HG03159 (cell line): Measurements from ENCODE around the gene TLE6.
"Not testable (repeated sequence)": the region's sequence is repeated elsewhere in the genome, so short reads cannot be mapped to it uniquely, and the experiment has no call there.

Source experiments
- ATAC-seq: cut with Tn5 transposase; IDR thresholded peaks from one replicate; pipeline ENCODE4 v1.9.1; 2021; ENCODE audit warnings: mild to moderate bottlenecking, moderate library complexity; ENCODE audit not compliant: unreplicated experiment

The TLE6 gene

DNA sequence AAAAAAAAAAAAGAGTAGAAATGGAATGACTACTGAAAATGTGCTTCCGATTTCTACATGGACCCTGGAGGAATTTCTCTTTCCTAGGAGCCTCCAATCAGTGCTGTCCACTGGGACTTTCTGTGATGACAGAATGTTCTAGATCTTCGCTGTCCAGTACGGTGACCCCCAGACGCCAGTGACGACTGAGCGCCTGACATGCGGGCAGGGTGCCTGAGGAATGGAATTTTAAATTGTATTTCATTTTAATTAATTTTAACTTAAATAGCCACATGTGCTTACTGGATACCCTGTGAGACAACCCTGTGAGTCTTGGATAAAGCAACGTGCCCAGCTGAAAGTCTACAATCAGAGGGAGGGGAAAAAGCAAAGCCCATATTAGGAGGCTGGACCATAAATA is 4.1 kb upstream of the TLE6 start:
- no peak for ATAC-seq

DNA sequence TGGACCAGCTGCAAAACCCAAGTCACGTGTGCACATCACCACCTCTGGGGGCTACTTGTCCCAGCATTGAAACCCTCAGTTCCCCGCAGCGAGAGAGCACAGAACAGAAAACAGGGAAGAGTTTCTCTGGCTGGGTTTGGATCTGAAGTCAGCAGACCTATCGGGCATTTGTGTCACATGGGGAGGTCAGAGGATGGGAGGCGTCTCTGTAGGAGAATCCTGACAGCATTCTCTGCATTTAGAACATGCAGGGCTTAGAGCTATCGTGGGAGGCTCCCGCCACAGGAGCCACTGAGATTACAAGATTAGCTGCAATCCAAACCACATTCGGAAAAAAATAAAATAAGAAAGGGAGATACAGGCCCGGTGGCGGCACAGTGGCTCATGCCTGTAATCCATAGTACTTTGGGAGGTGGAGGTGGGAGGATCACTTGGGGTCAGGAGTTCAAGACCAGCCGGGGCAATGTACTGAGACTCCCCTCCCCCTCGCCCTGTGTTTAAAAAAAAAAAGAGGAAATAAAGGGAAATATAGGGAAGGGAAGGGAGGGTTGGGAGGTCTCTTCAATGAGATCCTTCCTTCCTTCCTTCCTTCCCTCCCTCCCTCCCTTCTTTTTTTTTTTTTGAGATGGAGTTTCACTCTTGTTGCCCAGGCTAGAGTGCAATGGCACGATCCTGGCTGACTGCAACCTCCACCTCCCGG is 2.9 kb upstream of the TLE6 start:
- ATAC-seq = no peak

DNA sequence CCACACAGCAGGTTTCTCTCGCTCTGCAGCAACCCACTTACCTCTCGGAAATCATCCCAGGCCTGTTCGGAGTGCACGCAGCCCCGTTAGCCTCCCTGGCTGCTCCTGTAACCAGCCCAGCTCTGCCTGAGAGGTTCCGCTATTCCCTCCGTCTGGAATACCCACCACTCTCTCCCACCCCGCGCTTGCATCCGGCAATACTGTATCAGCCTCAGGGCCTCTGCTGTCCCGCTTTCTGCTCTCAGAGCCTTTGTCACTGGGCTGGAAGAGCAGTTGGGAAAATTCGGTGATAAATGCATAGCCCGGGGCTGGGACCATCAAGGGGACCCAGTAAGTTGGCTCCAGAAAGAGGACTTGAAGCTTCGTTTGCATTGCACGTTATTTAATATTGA is 759 bp upstream of the TLE6 start:
- ATAC-seq = no peak

DNA sequence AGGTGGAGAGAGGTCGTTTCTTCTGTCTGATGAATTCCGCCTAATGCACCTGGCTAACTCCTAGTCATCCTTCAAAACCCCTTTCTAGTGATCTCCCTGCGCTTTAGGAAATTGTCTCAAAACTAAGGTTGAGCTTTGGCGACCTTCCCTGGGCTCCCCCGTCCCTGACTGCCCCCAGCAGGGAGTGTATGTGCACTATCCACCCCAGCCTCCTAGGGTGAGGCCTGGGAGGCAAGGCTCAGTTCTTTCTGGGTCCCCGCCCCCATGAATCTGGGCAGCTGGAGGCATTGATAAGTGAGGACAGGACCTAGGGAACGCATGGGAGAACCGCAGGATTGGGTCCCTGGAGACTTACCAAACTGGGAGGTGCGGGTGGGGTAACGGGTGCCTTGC is 378 bp downstream of the TLE6 start:
- ATAC-seq = no peak

DNA sequence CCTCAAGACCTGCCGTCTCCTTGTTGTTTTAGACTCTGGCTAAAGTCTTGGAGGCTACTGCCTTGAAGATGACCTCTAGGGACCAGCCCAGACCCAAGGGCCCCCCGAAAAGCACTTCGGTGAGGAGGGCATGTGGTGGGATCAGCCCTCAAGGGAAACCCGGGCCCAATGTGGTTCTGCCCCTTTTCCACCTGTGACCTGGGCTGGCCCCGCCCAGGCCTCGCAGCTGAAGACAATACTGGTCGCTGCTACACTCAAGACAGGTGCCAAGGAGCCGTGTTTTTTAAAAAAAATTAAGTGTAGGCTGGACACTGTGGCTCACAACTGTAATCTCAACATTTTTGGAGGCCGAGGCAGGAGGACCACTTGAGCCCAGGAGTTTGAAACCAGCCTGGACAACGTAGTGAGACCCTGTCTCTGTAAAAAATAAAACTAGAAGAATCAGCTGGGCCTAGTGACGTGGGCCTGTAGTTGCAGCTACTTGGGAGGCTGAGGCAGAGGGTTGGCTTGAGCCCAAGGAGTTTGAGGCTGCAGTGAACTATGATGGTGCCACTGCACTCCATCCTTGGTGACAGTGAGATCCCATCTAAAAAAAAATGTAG is 903 bp downstream of the TLE6 start:
- no peak for ATAC-seq

DNA sequence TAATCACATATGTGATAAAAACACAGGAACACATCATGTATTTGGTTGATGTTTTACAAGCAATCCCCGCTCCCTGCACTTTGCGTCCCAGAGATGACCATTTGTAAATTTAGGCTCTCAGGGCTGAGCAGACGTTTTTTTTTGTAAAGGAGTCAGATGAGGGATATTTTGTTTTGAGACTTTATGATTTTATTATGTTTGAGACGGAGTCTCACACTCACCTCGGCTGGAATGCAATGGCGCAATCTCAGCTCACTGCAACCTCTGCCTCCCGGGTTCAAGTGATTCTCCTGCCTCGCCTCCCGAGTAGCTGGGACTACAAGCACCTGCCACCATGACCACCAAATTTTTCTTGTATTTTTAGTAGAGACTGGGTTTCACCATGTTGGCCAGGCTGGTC is 1.4 kb downstream of the TLE6 start:
- ATAC-seq = no peak

DNA sequence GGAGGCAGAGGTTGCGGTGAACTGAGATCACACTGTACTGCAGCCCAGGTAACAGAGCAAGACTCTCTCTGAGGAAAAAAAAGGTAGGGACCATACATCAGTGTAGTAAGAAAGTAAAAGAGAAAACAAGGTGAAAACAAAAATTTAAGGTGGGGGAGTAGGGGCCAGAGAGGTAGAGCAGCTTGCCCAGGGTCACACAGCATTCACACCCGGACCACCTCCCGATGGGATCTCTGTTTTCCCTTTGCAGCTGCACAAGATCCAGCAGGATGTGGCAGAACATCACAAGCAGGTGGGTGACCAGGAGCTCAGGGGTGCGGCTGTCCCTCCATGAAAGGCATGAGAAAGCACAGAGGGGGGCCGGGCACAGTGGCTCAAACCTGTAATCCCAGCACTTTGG is 4.5 kb downstream of the TLE6 start:
- no peak for ATAC-seq

DNA sequence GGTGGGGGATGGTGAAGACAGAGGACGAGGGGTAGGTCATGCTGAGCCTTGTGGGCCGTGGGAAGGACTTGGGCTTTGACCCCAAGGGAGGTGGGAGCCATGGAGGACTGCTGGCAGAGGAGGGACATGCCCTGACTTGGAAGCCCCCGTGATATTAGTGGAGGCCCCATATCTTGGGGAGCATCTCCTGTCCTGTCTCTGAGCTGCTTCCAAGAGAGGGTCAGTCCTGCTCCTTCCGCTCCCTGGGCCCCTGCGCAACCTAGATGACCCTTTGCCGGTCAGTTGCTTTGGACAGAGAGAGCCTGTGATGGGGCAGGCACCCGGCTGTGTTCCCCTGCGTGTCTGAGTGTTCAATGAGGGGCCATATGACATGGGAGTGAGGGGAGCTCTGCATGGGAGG is 5.2 kb downstream of the TLE6 start:
- ATAC-seq = no peak

DNA sequence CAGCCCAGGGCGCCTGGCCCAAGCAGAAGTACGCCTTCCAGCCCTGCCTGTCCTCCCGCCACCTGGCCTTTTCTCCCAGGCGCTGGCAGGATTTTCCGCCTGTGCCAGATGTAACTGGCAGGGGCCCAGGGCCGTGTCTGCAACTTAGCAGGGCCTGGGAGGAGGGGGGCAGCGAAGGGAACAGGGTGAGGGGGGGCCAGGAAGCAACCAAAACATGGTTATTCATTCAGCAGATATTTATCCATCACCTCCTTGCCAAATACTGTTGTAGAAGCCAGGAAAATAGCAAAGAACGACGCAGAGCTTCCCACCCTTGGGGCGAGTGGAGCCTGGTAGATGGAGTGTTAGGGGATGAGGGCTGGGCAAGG is 5.6 kb downstream of the TLE6 start:
- no peak for ATAC-seq

DNA sequence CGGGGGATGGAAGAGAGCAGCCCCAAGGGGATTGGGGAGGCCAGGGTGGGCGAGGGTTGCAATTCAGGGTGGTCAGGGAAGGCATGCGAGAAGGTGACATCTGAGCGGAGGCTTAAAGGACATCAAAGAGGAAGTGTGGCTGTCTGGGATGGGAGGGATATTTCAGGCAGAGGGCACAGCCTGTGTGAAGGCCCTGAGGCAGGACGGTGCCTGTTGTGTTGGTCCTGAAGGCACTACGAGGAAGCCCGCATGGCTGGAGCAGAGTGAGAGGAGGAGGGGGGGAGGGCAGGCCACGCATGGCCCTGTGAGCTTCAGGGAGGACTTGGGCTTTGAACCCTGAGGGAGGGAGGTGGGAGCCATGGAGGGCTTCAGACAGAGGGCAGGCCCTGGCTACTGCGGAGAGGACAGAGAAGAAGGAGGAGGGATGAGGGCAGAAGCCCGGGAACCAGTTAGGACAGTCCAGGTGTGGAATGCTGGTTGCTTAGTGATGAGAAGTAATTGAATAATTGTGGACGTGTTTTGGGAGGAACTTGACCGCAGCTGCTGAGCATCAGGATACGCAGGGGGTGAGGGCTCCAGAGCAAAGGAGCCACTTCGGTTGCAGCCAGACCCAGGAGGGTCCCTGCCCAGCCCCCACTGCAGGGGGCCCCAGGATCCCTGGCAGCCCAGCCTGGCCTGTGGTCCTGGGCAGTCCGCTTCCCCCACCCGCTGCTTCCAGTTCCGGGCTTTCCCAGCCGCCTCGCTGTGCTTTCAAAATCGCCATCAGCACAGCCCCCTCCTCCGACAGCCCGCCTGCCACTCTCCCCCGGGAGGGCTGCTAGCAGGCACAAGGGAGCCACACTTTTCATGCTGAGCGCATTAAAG is 6.2 kb downstream of the TLE6 start:
- ATAC-seq = no peak

DNA sequence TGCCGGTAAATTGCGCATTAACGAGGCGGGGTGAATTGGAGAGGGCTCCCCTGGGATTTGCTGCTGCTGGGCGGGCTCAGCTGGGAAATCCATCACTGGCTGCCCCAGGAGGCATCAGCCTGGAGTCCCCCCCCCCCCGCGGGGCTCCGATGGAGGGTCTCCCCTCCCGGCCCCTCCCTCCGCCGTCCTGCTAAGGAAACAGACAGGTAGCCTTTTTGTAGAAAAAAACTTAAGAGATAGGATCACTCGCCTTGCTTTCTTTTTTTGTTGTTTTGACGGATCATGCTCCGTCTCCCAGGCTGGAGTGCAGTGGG is 6.8 kb downstream of the TLE6 start:
- no peak for ATAC-seq

DNA sequence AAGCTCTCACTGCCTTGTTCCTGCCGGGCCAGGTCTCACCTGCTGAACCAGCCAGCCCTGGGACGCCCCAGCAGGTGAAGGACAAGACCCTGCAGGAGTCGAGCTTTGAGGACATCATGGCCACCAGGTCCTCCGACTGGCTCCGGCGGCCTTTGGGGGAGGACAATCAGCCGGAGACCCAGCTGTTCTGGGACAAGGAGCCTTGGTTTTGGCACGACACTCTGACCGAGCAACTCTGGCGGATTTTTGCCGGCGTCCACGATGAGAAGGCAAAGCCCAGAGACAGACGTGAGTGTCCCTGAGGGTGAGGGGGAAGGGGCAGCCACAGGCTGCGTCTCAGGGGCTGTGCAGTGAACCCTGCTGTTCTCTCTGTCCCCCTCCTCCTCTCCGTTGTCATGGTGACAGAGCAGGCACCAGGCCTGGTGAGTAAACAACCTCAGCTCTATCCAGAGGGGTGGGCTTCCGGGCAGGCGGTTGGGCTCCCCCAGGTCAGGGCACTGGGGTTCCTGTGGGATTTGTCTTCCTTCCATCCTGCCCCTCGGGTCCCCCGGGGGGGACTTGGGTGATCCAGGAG is 9.7 kb downstream of the TLE6 start:
- no peak for ATAC-seq

DNA sequence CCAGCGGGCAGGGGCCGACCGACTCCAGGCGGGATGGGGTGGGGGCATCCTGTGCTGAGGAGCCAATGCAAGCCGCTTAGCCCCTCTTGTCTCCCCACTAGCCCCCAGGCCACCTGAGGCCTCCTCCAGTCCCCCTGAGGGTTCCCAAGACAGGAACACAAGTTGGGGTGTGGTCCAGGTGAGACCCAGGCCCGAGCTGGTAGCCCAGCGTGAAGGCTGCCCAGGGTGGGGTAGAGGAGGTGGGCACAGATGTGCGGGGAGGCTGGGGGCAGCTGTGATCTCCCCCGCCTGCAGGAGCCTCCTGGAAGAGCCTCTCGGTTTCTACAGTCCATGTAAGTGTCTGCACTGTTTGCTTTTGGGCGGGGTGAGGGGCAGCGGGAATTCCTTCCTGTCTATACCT is 10.4 kb downstream of the TLE6 start:
- no peak for ATAC-seq

DNA sequence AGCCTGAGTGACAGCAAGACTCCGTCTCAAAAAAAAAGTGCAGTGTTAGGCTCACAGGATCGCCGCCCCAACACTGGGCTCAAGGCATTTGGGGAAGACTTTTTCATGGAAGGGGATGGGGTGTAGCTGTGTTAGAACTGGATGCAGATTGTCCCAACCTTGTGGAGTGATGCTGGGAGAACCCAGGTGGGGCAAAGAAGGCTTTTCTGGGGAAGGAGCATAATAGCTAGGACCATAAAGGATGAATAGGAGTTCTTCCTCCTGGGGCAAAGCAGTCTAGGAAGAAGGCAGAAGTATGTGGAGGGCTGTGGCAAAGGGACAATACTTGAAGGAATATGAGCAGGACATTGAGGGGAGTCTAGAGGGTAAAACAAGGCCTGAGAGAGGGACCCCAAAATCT is 11.2 kb downstream of the TLE6 start:
- no peak for ATAC-seq

DNA sequence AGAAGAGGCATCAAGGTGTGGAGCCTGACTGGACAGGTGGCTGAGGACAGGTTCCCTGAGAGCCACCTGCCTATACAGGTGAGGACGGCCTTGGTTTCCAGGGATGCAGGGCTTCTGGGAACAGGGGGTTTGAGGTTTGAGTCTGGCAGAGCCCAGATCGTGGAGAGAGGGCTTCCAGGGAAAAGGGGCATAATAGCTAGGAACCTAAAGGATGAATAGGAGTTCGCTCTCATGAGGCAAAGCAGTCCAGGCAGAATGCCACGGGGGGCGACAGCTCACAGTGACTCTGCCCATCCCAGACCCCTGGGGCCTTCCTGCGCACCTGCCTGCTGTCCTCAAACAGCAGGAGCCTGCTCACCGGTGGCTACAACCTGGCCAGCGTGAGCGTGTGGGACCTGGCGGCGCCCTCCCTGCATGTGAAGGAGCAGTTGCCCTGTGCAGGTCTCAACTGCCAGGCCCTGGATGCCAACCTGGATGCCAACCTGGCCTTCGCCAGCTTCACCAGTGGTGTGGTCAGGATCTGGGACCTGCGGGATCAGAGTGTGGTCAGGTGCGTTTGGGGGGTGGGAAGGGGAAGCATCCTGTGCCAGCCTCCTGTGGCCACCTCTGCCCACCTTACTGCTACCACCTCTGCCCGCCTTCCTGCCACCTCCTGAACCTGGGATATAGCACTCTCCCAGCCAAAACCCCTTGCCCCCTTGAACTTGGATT is 12.0 kb downstream of the TLE6 start:
- no peak for ATAC-seq

DNA sequence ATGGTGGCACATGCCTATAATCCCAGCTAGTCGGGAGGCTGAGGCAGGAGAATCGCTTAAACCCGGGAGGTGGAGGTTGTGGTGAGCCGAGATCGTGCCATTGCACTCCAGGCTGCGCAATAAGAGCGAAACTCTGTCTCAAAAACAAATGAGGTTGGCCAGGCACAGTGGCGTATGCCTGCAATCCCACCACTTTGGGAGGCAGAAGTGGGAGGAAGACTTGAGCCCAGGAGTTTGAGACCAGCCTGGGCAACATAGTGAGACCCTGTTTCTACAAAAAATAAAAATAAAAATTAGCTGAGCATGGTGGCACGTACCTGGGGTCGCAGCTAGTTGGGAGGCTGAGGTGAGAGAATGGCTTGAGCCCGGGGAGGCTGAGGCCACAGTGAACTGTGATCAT is 15.0 kb downstream of the TLE6 start:
- not testable (repeated sequence) for ATAC-seq

DNA sequence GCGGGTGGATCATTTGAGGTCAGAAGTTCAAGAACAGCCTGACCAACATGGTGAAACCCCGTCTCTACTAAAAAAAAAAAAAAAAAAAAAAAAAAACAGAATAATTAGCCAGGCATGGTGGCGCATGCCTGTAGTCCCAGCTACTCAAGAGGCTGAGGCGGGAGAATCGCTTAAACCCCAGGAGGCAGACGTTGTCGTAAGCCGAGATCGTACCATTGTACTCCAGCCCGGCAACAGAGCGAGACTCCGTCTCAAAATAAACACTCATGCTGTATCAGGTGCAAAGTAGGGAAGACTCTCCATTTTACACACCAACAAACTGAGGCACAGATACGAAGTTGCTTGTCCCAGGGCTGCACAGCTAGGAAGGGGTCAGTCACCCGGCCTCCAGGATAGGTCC is 15.6 kb downstream of the TLE6 start:
- ATAC-seq = no peak

DNA sequence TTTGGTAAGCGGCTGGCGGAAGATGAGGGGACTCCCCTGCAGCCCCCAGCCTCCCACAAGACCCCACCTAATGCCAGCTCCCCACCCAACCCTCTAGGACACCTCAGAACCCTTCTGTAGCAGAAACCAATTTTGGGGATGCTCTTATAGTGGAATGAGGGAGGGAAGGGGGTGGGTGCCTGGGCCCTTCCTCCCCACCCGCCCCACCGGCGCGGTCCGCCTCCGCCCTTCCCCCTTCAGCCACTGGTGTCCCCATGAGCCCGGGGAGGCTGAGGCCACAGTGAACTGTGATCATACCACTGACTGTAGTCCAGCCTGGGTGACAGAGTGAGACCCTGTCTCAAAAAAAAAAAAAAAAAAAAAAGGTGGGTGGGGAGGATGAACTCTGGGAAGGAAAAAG is 16.2 kb downstream of the TLE6 start:
- no peak for ATAC-seq

DNA sequence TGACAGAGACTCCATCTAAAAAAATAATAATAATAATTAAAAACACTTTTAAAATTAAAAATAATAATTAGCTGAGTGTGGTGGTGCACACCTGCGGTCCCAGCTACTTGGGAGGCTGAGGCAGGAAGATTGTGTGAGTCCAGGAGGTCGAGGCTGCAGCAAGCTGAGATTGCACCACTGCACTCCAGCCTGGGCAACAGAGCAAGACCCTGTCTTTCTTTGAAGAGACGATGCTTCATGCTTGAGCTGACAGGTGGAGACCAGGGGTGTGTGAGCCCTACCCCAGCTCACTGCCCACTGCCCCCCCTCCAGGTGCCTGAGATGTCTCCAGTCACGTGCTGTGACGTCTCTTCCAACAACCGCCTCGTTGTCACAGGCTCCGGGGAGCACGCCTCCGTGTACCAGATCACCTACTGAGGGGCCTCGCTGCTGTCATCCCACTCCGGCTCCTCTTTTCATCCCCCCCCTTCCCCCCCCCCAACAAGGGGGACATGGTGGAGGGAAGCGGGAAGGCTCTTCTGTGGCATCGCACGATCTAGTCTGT is 17.3 kb downstream of the TLE6 start:
- ATAC-seq = no peak

DNA sequence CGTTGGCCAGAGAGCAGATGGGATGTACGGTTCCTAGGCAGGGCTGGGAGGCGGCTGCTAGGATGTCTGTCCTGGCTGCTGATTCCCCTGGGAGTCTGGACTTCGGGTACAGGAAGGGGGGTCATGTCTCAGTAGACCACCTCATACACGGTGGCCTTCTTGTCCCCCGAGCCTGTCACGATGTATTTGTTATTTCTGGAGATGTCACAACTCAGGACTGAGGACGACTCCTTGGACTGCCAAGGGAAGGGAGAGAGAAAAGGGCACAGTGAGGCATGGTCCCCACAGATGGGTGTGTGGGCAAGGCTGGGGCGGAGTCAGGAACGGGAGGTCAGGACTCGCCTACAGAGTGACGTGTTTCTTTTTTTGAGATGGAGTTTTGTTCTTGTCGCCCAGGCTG is 20.4 kb downstream of the TLE6 start:
- ATAC-seq = no peak

DNA sequence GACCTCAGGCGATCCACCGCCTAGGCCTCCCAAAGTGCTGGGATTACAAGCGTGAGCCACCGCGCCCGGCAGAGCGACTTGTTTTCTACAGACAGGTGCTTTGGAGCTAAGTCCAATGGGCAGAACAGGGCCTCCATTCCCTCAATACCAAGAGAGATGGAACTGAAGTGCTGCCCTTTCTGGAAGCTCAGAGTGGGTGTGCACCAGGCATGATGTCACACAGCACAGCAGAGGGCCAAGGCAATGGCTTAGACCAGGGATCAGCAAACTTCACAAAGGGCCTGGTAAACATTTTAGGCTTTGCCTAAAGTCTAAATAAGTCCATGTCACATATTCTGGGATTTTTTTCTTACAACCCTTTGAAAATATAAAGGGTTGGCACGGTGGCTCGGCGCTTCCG is 21.3 kb downstream of the TLE6 start:
- no peak for ATAC-seq
